HK-2 (cell line): ENCODE measurements around the gene TTI1.
"Not testable (repeated sequence)": the region's sequence is repeated elsewhere in the genome, so short reads cannot be mapped to it uniquely, and the experiment has no call there.

Source experiments
- DNase-seq: peaks from one replicate; pipeline ENCODE4 v3.0.0-alpha.2; 2018; ENCODE audit not compliant: unreplicated experiment

The TTI1 gene

GRCh38 chr20:38009416-38009815, 23.8 kb downstream of the TTI1 start:
- DNase-seq: not testable (repeated sequence)

GRCh38 chr20:38008233-38008944, 24.9 kb downstream of the TTI1 start:
- DNase-seq: no peak

GRCh38 chr20:38007526-38007925, 25.7 kb downstream of the TTI1 start:
- DNase-seq: no peak

GRCh38 chr20:38005903-38006302, 27.4 kb downstream of the TTI1 start:
- DNase-seq: no peak

GRCh38 chr20:38004416-38004815, 28.8 kb downstream of the TTI1 start:
- DNase-seq: no peak

- no peak for DNase-seq
Measured at GRCh38 chr20:38002422-38002821, 30.8 kb downstream of the TTI1 start.

GRCh38 chr20:38001981-38002380, 31.3 kb downstream of the TTI1 start:
- DNase-seq: no peak

- no peak for DNase-seq
Measured at GRCh38 chr20:38001173-38001875, 31.9 kb downstream of the TTI1 start.

GRCh38 chr20:38000293-38000692, 33.0 kb downstream of the TTI1 start:
- DNase-seq: no peak

GRCh38 chr20:37999526-38000263, 33.6 kb downstream of the TTI1 start:
- no peak for DNase-seq

- DNase-seq: no peak
Measured at GRCh38 chr20:37997516-37997915, 35.7 kb downstream of the TTI1 start.

GRCh38 chr20:37995856-37996605, 37.2 kb downstream of the TTI1 start:
- no peak for DNase-seq

- DNase-seq: peak; percentile 83
Measured at GRCh38 chr20:37994512-37994911, 38.7 kb downstream of the TTI1 start.

GRCh38 chr20:37992802-37993409, 40.4 kb downstream of the TTI1 start:
- DNase-seq: no peak

GRCh38 chr20:37991908-37992307, 41.3 kb downstream of the TTI1 start:
- no peak for DNase-seq

GRCh38 chr20:37991157-37991866, 41.9 kb downstream of the TTI1 start:
- no peak for DNase-seq

- peak; percentile 87 for DNase-seq
Measured at GRCh38 chr20:37990571-37991151, 42.6 kb downstream of the TTI1 start.

GRCh38 chr20:37989601-37990295, 43.5 kb downstream of the TTI1 start:
- DNase-seq: no peak

GRCh38 chr20:37988306-37988954, 44.8 kb downstream of the TTI1 start:
- no peak for DNase-seq
